H1 (cell line): ENCODE data around the gene GTPBP6. TPM values are rescaled to one million over a fixed set of nuclear protein-coding genes. Genes with fewer than 3 reads are reported as not detected.
A peak's percentile ranks its signal among the peaks of the same experiment; 100 is the strongest.

Source experiments
- CTCF ChIA-PET: fragments of 300-600 bp; sonication (Branson Sonifier 250); formaldehyde crosslinking; loops from one replicate; lab custom pipeline; 2021; ENCODE audit not compliant: partially characterized antibody; lab: Charles Lee
- POLR2A ChIA-PET: fragments of 300-600 bp; sonication (Branson Sonifier 250); formaldehyde crosslinking; loops from one replicate; lab custom pipeline; 2021; ENCODE audit warnings: inconsistent platforms; ENCODE audit not compliant: partially characterized antibody; lab: Charles Lee
- DNase-seq, 2 experiments: peaks; one replicate each; pipeline versions ENCODE4 v3.0.0 to v3.0.0-alpha.2; 2010 to 2022; ENCODE audit warnings: low spot score in 2 of 2, low read depth in 1 of 2, mixed read lengths in 1 of 2
- FAIRE-seq: peaks from 2 replicates; lab custom pipeline; 2011; peaks lifted over from hg19 to GRCh38; lab: Jason Lieb, UNC
- H2AFZ ChIP-seq: 2 replicates; pipeline ENCODE4 v1.8.1; 2012; ENCODE audit warnings: low read length, inconsistent platforms
- H2AK5ac ChIP-seq: 2 replicates; pipeline ENCODE4 v1.6.1; 2013; ENCODE audit warnings: low read depth, low read length
- H2BK120ac ChIP-seq: replicated peaks from 2 replicates; pipeline ENCODE3; 2013; ENCODE audit warnings: low read depth, low read length, inconsistent platforms
- H2BK12ac ChIP-seq: 2 replicates; pipeline ENCODE4 v1.6.1; 2013; ENCODE audit warnings: low read depth, low read length
- H2BK15ac ChIP-seq: 2 replicates; pipeline ENCODE4 v1.6.1; 2013; ENCODE audit warnings: low read length
- H2BK20ac ChIP-seq: 2 replicates; pipeline ENCODE4 v1.6.1; 2013; ENCODE audit warnings: low read length
- H2BK5ac ChIP-seq: 2 replicates; pipeline ENCODE4 v1.6.1; 2013; ENCODE audit warnings: low read depth, low read length
- H3K14ac ChIP-seq: 2 replicates; pipeline ENCODE4 v1.6.1; 2013; ENCODE audit warnings: inconsistent platforms; ENCODE audit not compliant: insufficient read length
- H3K18ac ChIP-seq: 2 replicates; pipeline ENCODE4 v1.6.1; 2013; ENCODE audit warnings: low read length; ENCODE audit errors: extremely low read depth
- H3K23ac ChIP-seq: 2 replicates; pipeline ENCODE4 v1.6.1; 2013; ENCODE audit warnings: inconsistent platforms; ENCODE audit not compliant: insufficient read length
- H3K23me2 ChIP-seq: 2 replicates; pipeline ENCODE4 v1.6.1; 2013; ENCODE audit warnings: low read depth, low read length
- H3K27ac ChIP-seq: 2 replicates; pipeline ENCODE4 v1.6.1; 2011; ENCODE audit warnings: low read depth, low read length, inconsistent platforms
- H3K27me3 ChIP-seq, 4 experiments: replicated peaks in 1 of 4; 1 replicate in 1 of 4; 2 replicates in 3 of 4; pipeline versions ENCODE4 v1.6.1 to v1.8.1; 2011 to 2013; ENCODE audit warnings: low read length in 3 of 4, mild to moderate bottlenecking in 3 of 4, inconsistent platforms in 2 of 4, mixed read lengths in 2 of 4, moderate library complexity in 1 of 4; ENCODE audit not compliant: control insufficient read depth in 3 of 4, insufficient read depth in 3 of 4; ENCODE audit errors: extremely low read depth in 1 of 4
- H3K36me3 ChIP-seq, 4 experiments: 2 replicates each; pipeline versions ENCODE4 v1.6.1 to v1.8.1; 2011 to 2013; ENCODE audit warnings: mild to moderate bottlenecking in 4 of 4, low read length in 3 of 4, moderate library complexity in 2 of 4, control low read depth in 1 of 4, inconsistent platforms in 1 of 4; ENCODE audit not compliant: insufficient read depth in 4 of 4, control insufficient read depth in 2 of 4
- H3K4ac ChIP-seq: replicated peaks from 2 replicates; pipeline ENCODE3; 2013; ENCODE audit warnings: low read length, low read depth, mixed read lengths, inconsistent platforms; ENCODE audit not compliant: insufficient read length
- H3K4me1 ChIP-seq, 4 experiments: replicated peaks in 1 of 4; 1 replicate in 1 of 4; 2 replicates in 3 of 4; pipeline versions ENCODE4 v1.6.1 to v1.8.1; 2011 to 2013; ENCODE audit warnings: low read length in 3 of 4, inconsistent platforms in 2 of 4, mixed read lengths in 1 of 4; ENCODE audit not compliant: insufficient read depth in 4 of 4, control insufficient read depth in 3 of 4
- H3K4me2 ChIP-seq, 2 experiments: 2 replicates each; pipeline versions ENCODE4 v1.6.1 to v1.8.1; 2011 to 2013; ENCODE audit warnings: low read depth in 2 of 2, low read length in 2 of 2, control low read depth in 1 of 2, inconsistent platforms in 1 of 2, mild to moderate bottlenecking in 1 of 2; ENCODE audit not compliant: insufficient read depth in 1 of 2
- H3K4me3 ChIP-seq, 4 experiments: fragments of 200-600, 300-600 bp in 1 of 4; sonication (generic), shearing (Covaris generic), sonication (Bioruptor Twin) in 1 of 4; 2 replicates each; pipeline versions ENCODE4 v1.5.1 to v1.8.1; 2011 to 2016; ENCODE audit warnings: low read length in 4 of 4, low read depth in 3 of 4, control low read depth in 2 of 4, inconsistent platforms in 2 of 4, mild to moderate bottlenecking in 2 of 4, mixed read lengths in 1 of 4, moderate library complexity in 1 of 4; ENCODE audit not compliant: insufficient read depth in 2 of 4; ENCODE audit errors: extremely low read depth in 1 of 4
- H3K56ac ChIP-seq: replicated peaks from 2 replicates; pipeline ENCODE3; 2013; ENCODE audit warnings: low read depth, mild to moderate bottlenecking, mixed read lengths, low read length, inconsistent platforms; ENCODE audit not compliant: insufficient read length
- H3K79me1 ChIP-seq: 2 replicates; pipeline ENCODE4 v1.6.1; 2013; ENCODE audit warnings: low read depth, low read length, control low read depth
- H3K79me2 ChIP-seq, 2 experiments: 2 replicates each; pipeline versions ENCODE4 v1.6.1 to v1.8.1; 2012 to 2013; ENCODE audit warnings: low read length in 2 of 2, mild to moderate bottlenecking in 2 of 2, inconsistent platforms in 1 of 2; ENCODE audit not compliant: insufficient read depth in 2 of 2, control insufficient read depth in 1 of 2
- H3K9ac ChIP-seq, 4 experiments: replicated peaks in 1 of 4; 1 replicate in 1 of 4; 2 replicates in 3 of 4; pipeline versions ENCODE4 v1.6.1 to v1.8.1; 2011 to 2013; ENCODE audit warnings: low read depth in 3 of 4, low read length in 3 of 4, control low read depth in 2 of 4, mild to moderate bottlenecking in 2 of 4, moderate library complexity in 2 of 4, inconsistent platforms in 1 of 4; ENCODE audit errors: extremely low read depth in 1 of 4
- H3K9me3 ChIP-seq, 2 experiments: 2 replicates each; pipeline versions ENCODE4 v1.6.1 to v1.8.1; 2012 to 2013; ENCODE audit warnings: mild to moderate bottlenecking in 2 of 2, moderate library complexity in 2 of 2, control low read depth in 1 of 2, inconsistent platforms in 1 of 2, low read depth in 1 of 2, low read length in 1 of 2, mixed read lengths in 1 of 2; ENCODE audit not compliant: insufficient read depth in 2 of 2
- H4K20me1 ChIP-seq, 2 experiments: replicated peaks in 1 of 2; 2 replicates each; pipeline versions ENCODE3 to v1.8.1; 2011 to 2013; ENCODE audit warnings: inconsistent platforms in 2 of 2, low read length in 2 of 2, mild to moderate bottlenecking in 1 of 2; ENCODE audit not compliant: insufficient read depth in 2 of 2, control insufficient read depth in 1 of 2
- H4K5ac ChIP-seq: 2 replicates; pipeline ENCODE4 v1.6.1; 2013; ENCODE audit warnings: low read length, low read depth, mixed read lengths, inconsistent platforms; ENCODE audit not compliant: insufficient read length
- H4K8ac ChIP-seq: 2 replicates; pipeline ENCODE4 v1.8.0; 2013; ENCODE audit warnings: mild to moderate bottlenecking, moderate library complexity, low read length, inconsistent platforms; ENCODE audit not compliant: insufficient read depth; ENCODE audit errors: extremely low read depth
- H4K91ac ChIP-seq: replicated peaks from 2 replicates; pipeline ENCODE3; 2013; ENCODE audit warnings: low read length, mixed read lengths, inconsistent platforms; ENCODE audit not compliant: insufficient read length
- CREB1 ChIP-seq: IDR thresholded peaks from 2 replicates; pipeline ENCODE4 v1.6.1; 2012; ENCODE audit warnings: inconsistent platforms
- HDAC2 ChIP-seq, 2 experiments: fragments of 300-600 bp in 1 of 2; sonication (generic) in 1 of 2; IDR thresholded peaks; 2 replicates each; pipeline ENCODE4 v1.6.1; 2011 to 2012; ENCODE audit warnings: low read depth in 2 of 2, low read length in 2 of 2, mild to moderate bottlenecking in 2 of 2, moderate library complexity in 2 of 2, borderline replicate concordance in 1 of 2, inconsistent platforms in 1 of 2
- JUND ChIP-seq: IDR thresholded peaks from 2 replicates; pipeline ENCODE4 v1.6.1; 2011; ENCODE audit warnings: mild to moderate bottlenecking, improper control_type of control experiment, low read length
- RFX5 ChIP-seq: IDR thresholded peaks from 2 replicates; pipeline ENCODE4 v1.6.1; 2011; ENCODE audit warnings: low read depth, low read length, improper control_type of control experiment, borderline replicate concordance
- RXRA ChIP-seq: IDR thresholded peaks from 2 replicates; pipeline ENCODE4 v1.6.1; 2011; ENCODE audit warnings: low read depth, mild to moderate bottlenecking, low read length, moderate library complexity; ENCODE audit not compliant: insufficient read depth
- SAP30 ChIP-seq: fragments of 300-600 bp; sonication (generic); IDR thresholded peaks from 2 replicates; pipeline ENCODE4 v1.7.1; 2012; ENCODE audit warnings: low read length, moderate library complexity, mild to moderate bottlenecking, inconsistent platforms; ENCODE audit not compliant: insufficient read depth, insufficient replicate concordance
- SRF ChIP-seq: IDR thresholded peaks from 2 replicates; pipeline ENCODE4 v1.6.1; 2011; ENCODE audit warnings: mild to moderate bottlenecking, low read depth, low read length, moderate library complexity
- TEAD4 ChIP-seq: IDR thresholded peaks from 2 replicates; pipeline ENCODE4 v1.6.1; 2012; ENCODE audit warnings: low read depth, low read length, inconsistent platforms, mixed read lengths
- WGBS, 2 experiments: shearing (Covaris generic) in 1 of 2; methylation state at CpG; one replicate each; pipeline versions ENCODE4 v1.1.6 to v1.1.7; 2013 to 2015; ENCODE audit warnings: low lambda C conversion rate in 2 of 2, mixed read lengths in 2 of 2, inconsistent platforms in 1 of 2, low coverage in 1 of 2, missing lambda C conversion rate in 1 of 2; ENCODE audit not compliant: insufficient replicate concordance in 2 of 2, insufficient coverage in 1 of 2, insufficient read length in 1 of 2; ENCODE audit errors: extremely low coverage in 1 of 2, missing lambda C conversion rate in 1 of 2; 5-methylcytosine and 5-hydroxymethylcytosine counted together
- polyA plus RNA-seq, 7 experiments: library from polyadenylated mRNA; depleted of rRNA in 3 of 7; stranded (reverse) in 5 of 7; unstranded in 2 of 7; fragments of >200 nt in 5 of 7; fragments of 200-250 nt in 2 of 7; gene quantifications; 1 replicate in 5 of 7; 2 replicates in 1 of 7; 4 replicates in 1 of 7; pipeline versions ENCODE4 v1.2.1 to v1.2.3, GENCODE V29; 2011 to 2013; ENCODE audit warnings: missing spikeins in 2 of 7, mixed read lengths in 2 of 7
- total RNA-seq: library from RNA; stranded (reverse); fragmentation: NEBNext Ultra II Directional; extraction: Animal tissue kit (Norgen Biotek cat#: 25700); gene quantifications from 2 replicates; pipeline ENCODE4 v1.2.1, GENCODE V29; 2021

GTPBP6 gene
- total and polyA plus RNA-seq, 2 of the 8 experiments (the other 6 are each of a cell fraction or from before 2014, with no cell fraction given): 33.9 to 57.1 TPM

GRCh38 chrX:333611-334311 lies 15.2 kb upstream of the GTPBP6 start:
- Histone ChIP-seq H4K8ac (peak overlapping the region; percentile 51; the same call in 1 of the 2 replicates), H3K4ac (no peak overlapping the region), H3K27me3 (peaks cover 0 to 2% (median 0%) of the 10 kb centered on the region in 4 experiments; a peak in 1 of 7 replicates), H3K23ac (no peak overlapping the region), H3K4me2 (no peak overlapping the region), H2BK20ac (no peak overlapping the region), H4K91ac (no peak overlapping the region), H2BK5ac (no peak overlapping the region), H3K27ac (no peak overlapping the region), H2BK15ac (no peak overlapping the region), H3K18ac (no peak overlapping the region), H3K4me3 (no peak overlapping the region), H2BK120ac (no peak overlapping the region), H3K56ac (no peak overlapping the region), H3K79me2 (no peaks in the 10 kb centered on the region), H3K36me3 (peaks cover 4 to 33% (median 15%) of the 10 kb centered on the region in 4 experiments; a peak in 5 of 8 replicates), H3K79me1 (no peaks in the 10 kb centered on the region; the same call in 1 of the 2 replicates), H3K23me2 (no peaks in the 10 kb centered on the region), H3K9me3 (no peaks in the 10 kb centered on the region), H2AK5ac (no peak overlapping the region), H3K14ac (no peak overlapping the region), H2BK12ac (no peak overlapping the region), H4K20me1 (peaks cover 0 to 15% of the 10 kb centered on the region in 2 experiments), H3K9ac (no peak overlapping the region), H2AFZ (no peak overlapping the region), H3K4me1 (peaks cover 0 to 5% (median 2%) of the 10 kb centered on the region in 4 experiments; a peak in 3 of 7 replicates), H4K5ac (no peak overlapping the region)
- ChIA-PET CTCF (no interaction called here), POLR2A (no interaction called here)
- DNase-seq (no peak), FAIRE-seq (no peak)
- WGBS, 2 experiments: 96% methylated on average over 43 of the region's 51 CpGs; no CpG with 5 or more reads in 1 of the 2 experiments
- TF ChIP-seq SRF (no peak), HDAC2 (IDR thresholded peaks at IDR 0.05; ENCODE audit: borderline replicate concordance in 1 of 2, low read depth in 2 of 2, low read length in 2 of 2) (no peak), JUND (no peak), RFX5 (no peak), CREB1 (no peak), SAP30 (no peak), RXRA (no peak), TEAD4 (no peak)
